GM21576 (cell line): ENCODE measurements around the gene ATRNL1.

Experiments
- ATAC-seq: cut with Tn5 transposase; IDR thresholded peaks from one replicate; pipeline ENCODE4 v1.9.1; 2021; ENCODE audit warnings: mild to moderate bottlenecking, moderate library complexity; ENCODE audit not compliant: unreplicated experiment

The ATRNL1 gene, protein sequence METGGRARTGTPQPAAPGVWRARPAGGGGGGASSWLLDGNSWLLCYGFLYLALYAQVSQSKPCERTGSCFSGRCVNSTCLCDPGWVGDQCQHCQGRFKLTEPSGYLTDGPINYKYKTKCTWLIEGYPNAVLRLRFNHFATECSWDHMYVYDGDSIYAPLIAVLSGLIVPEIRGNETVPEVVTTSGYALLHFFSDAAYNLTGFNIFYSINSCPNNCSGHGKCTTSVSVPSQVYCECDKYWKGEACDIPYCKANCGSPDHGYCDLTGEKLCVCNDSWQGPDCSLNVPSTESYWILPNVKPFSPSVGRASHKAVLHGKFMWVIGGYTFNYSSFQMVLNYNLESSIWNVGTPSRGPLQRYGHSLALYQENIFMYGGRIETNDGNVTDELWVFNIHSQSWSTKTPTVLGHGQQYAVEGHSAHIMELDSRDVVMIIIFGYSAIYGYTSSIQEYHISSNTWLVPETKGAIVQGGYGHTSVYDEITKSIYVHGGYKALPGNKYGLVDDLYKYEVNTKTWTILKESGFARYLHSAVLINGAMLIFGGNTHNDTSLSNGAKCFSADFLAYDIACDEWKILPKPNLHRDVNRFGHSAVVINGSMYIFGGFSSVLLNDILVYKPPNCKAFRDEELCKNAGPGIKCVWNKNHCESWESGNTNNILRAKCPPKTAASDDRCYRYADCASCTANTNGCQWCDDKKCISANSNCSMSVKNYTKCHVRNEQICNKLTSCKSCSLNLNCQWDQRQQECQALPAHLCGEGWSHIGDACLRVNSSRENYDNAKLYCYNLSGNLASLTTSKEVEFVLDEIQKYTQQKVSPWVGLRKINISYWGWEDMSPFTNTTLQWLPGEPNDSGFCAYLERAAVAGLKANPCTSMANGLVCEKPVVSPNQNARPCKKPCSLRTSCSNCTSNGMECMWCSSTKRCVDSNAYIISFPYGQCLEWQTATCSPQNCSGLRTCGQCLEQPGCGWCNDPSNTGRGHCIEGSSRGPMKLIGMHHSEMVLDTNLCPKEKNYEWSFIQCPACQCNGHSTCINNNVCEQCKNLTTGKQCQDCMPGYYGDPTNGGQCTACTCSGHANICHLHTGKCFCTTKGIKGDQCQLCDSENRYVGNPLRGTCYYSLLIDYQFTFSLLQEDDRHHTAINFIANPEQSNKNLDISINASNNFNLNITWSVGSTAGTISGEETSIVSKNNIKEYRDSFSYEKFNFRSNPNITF (N-terminal part only)

GRCh38 chr10:115093286-115093775 is at the start of gene ATRNL1:
ATRNL1 (plus strand) TSS chr10:115093365; CDS start chr10:115093751, 386 bp downstream.
- ATAC-seq = peak; percentile 53

- no peak for ATAC-seq
Measured at GRCh38 chr10:115043719-115044118, 49.4 kb upstream of the ATRNL1 start.

DNA sequence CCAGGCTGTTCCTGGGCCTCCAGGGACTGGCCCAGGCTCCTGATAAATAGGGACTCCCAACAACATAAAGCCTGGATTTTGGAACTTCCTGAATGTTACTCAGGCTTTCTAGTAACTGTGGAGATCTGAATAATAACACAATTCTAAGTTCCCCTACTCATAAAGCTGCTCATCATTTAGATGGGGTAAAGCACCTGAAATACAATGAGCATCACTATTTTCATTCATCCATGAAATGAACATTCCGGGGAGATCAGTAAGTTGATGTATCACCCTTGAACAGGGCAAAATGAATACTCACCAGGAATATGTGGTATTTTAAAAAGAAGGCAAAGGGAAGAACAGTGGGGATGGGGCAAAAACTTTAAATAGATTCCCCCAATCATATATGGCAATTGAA is 48.3 kb upstream of the ATRNL1 start:
- no peak for ATAC-seq

DNA sequence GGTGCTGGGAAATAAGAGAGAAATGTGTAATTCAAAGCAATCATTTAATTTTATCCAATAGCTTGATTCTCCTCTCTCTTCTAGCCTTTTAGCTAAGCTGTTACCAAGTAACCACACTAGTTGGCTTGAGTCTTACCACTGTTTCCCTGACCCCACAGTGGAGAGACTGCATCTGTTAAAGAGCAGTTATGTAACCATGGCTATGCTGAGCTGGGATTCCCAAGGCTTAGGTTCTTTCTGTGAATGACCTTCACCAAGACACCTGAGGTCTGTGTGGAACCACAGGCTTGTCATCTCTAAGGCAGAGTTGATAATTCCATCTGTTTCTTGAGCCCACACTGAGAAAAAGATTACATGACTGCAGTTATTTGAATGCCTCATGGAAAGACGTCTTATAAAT is 47.7 kb upstream of the ATRNL1 start:
- no peak for ATAC-seq

DNA sequence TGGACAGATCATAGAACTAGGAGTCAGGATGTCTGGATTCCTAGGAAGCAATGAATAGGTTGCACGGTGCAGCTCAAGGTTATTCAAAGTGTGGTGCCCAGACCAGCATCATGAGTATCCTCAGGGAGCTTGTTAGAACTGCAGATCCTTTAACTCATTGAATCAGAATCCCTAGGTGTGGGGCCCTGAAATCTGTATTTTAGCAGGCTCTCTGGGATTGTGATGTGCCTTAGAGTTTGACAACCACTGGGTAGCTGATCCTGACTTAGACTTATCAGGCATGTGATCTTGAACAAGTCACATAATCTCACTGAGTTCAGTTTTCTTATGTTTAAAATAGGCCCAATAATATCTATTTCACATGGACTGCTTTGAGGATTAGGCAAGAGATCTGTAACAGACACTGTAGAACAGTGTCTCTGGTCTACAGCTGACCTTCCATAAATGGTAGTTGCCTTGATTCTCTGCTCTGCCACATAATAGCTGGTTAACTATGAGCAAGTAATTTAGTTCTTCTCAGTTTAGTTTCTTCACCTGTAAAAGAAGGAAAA is 46.4 kb upstream of the ATRNL1 start:
- ATAC-seq = no peak

DNA sequence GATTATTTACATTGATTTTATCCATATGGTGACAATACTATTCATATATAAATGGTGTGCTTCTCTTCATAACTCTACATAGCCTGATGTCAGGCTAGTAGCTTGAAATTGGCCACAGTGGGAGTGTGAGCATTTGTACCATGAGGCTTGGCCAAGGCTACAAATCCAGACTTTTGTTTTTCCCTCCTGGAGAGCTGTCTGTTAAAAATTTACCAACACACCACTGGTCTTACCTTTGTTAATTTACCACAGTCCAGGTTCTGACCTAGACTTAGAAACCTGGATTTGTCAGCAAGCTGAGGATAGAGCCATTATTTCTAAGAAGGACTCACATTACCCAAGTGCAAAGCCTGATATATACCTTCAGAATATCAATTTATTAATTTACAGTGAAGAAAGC is 45.5 kb upstream of the ATRNL1 start:
- ATAC-seq = no peak

DNA sequence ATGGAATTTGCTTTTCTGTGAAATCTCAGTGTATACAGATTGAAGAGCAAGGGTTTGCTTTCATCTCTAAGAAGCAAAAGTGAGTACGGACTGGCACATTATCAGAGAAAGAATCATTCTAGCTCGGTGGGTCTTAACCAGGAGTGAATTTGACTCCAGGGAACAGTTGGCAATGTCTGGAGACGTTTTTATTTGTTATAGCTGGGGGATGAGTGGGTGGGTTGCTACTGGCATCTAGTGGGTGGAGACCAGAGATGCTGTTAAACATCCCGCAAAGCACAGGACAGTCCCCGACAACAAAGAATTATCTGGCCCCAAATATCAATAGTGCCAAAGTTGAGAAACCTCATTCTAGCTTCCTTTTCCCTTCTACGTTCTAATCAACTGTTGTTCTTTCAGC is 43.8 kb upstream of the ATRNL1 start:
- ATAC-seq = no peak

DNA sequence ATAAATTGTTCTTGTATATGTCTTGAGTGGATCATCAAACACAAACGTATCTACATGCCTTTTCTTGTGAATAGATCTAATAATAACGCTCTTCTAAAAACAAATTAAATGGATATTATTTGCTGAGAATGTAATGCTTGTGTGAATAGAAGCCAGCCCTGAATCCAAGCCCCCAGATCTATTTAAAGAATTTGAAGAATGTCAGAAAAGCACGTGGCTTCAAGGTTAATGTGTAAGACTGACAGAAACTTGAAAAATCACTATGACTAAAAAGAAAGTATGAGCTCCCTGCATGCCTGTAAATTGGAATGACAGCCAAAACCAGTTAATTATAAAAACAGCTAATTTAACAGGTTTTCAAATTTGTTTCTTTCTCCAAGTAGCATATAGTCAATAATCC is 43.2 kb upstream of the ATRNL1 start:
- no peak for ATAC-seq

DNA sequence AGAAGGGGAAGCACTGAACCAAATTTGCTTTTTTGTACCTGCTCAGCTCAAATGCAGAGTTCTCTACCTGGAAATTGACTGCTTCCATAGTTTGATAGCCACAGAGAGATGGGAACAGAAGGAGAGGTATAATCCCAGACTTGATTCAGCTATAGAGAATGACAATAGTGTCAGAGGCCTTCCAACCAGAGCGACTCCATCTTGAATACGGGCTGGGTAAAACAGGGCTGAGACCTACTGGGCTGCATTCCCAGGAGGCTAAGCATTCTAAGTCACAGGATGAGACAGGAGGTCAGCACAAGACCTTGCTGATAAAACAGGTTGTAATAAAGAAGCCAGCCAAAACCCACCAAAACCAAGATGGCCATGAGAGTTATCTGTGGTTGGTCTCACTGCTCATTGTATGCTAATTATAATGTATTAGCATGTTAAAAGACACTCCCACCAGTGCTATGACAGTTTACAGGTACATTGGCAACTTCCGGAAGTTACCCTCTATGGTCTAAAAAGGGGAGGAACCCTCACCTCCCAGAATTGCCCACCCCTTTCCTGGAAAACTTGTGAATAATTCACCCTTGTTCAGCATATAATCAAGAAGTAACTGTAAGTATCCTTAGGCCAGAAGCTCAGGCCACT is 42.7 kb upstream of the ATRNL1 start:
- no peak for ATAC-seq

GRCh38 chr10:115051216-115051615 is 41.9 kb upstream of the ATRNL1 start:
- no peak for ATAC-seq

- no peak for ATAC-seq
Measured at GRCh38 chr10:115052226-115052625, 40.9 kb upstream of the ATRNL1 start.

GRCh38 chr10:115052728-115053127 is 40.4 kb upstream of the ATRNL1 start:
- ATAC-seq = no peak

DNA sequence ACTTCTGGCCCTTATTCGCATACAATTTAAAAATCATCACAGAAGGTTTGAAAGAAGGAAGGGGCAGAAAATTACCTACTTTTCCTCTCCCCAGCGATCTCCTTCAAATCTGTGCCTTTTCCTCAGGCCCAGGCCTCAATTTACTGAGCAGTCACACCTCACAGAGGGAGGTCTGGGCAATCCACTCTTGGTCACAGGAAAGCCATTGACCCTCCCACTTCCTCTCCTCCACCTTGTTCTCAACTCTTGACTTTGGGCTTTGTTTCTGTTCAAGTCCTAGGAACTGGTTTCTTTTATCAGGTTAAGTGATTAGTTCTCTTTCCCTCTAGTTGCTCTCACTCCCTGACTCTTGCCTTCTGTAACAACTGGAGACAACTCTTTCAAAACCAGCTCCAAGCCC is 37.0 kb upstream of the ATRNL1 start:
- no peak for ATAC-seq

- no peak for ATAC-seq
Measured at GRCh38 chr10:115059301-115059898, 33.8 kb upstream of the ATRNL1 start.

GRCh38 chr10:115063701-115064658 is 29.2 kb upstream of the ATRNL1 start:
- no peak for ATAC-seq

GRCh38 chr10:115065801-115066200 is 27.4 kb upstream of the ATRNL1 start:
- no peak for ATAC-seq

GRCh38 chr10:115066528-115066927 is 26.6 kb upstream of the ATRNL1 start:
- ATAC-seq = no peak

DNA sequence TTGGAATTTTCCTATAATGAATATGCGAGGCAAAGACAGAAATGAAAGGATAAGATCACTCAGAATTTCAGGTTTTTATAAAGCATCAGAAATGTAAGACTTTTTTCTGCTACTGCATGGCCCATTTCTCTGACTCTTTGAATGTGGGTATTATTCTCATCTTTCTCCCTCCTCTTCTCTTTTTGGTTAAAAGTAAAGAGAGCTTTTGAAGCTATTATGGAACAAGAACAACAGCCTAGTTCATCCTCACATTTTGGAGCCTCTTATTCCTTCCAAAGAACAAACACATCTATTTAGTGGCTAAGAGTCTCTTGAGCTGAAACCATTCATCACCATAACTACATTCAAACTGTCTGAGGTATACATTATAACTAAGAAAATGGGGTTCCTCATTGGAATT is 19.4 kb upstream of the ATRNL1 start:
- ATAC-seq = no peak

DNA sequence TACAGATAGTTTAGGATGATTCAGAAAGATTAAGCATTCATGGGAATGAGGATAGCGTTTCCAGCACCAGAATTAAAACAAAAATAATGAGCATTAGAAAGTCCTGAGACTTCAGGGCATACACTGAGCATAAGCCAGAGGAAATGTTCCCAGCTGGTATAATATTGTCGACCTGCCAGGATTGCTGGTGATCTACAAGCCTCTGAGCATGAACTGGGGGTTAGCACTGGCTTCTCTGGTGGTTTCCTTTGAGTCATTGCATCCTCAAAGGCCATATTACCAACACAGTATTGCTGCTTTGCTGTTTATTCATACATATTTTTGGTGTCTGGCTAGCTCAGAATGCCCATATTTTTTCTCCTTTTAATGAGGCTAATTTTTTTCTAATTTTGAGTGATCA is 10.7 kb upstream of the ATRNL1 start:
- ATAC-seq = no peak
